Astrocyte of the cerebellum (primary cell): ENCODE results near the gene SIK3.

Experiments used
- DNase-seq: peaks from one replicate; pipeline ENCODE4 v3.0.0-alpha.2; 2011; ENCODE audit warnings: low read depth
- H3K4me3 ChIP-seq: 2 replicates; pipeline ENCODE4 v1.5.1; 2011; ENCODE audit warnings: mild to moderate bottlenecking, low read depth, low read length, moderate library complexity
- in situ Hi-C: cut with HindIII; loops from 2 replicates; pipeline ENCODE4 v1.10.0; 2017; ENCODE audit warnings: low sequenced_read_pairs
- TF ChIP-seq, protein P1 (sequence below): IDR thresholded peaks from 2 replicates; pipeline ENCODE4 v1.5.1; 2012; ENCODE audit warnings: low read length, low read depth, moderate library complexity, mild to moderate bottlenecking; ENCODE audit errors: missing control alignments

The SIK3 gene

DNA sequence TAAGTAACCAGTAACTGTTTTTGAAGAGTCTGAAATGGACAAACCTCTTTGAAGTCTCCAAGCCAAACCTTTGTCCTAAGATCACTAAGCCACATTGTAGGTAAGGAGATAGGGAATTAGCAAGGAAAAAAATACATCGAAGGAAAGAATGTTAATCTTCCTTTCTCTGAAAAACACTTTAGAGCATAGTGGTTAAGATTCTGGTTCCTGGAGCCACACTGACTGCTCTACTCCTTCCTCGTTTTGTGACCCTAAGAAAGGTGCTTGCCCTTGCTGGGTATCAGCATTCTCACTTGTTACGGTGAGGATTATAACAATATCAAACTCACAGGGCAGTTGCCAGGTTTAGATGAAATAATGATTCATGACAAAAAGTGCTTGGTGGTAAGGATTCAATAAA lies 104.0 kb downstream of the SIK3 start:
- in situ Hi-C loops, result no loop called here
- H3K4me3 ChIP-seq, result no peak overlapping the region
- no peak for DNase-seq
- TF ChIP-seq, protein P1, sequence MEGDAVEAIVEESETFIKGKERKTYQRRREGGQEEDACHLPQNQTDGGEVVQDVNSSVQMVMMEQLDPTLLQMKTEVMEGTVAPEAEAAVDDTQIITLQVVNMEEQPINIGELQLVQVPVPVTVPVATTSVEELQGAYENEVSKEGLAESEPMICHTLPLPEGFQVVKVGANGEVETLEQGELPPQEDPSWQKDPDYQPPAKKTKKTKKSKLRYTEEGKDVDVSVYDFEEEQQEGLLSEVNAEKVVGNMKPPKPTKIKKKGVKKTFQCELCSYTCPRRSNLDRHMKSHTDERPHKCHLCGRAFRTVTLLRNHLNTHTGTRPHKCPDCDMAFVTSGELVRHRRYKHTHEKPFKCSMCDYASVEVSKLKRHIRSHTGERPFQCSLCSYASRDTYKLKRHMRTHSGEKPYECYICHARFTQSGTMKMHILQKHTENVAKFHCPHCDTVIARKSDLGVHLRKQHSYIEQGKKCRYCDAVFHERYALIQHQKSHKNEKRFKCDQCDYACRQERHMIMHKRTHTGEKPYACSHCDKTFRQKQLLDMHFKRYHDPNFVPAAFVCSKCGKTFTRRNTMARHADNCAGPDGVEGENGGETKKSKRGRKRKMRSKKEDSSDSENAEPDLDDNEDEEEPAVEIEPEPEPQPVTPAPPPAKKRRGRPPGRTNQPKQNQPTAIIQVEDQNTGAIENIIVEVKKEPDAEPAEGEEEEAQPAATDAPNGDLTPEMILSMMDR, result no peak

DNA sequence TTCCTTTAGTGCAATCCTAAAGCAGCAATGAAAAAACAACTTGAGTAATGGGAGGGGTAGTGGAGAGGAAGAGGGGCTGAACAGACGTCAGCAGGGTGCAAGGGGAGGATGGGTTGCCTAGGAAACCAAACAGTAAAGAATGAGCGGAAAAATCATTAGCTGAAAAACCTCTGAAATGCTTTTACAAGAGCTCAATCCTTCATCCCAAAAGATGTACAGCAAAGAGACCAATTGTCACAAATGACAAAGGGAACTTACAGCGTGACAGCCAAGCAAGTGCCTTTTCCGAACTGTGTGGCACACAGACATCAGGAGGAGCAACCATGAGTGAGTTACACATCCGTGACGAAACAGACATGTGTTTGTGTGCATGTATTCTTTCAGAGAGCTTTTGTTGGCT lies 104.6 kb downstream of the SIK3 start:
- in situ Hi-C loops, result no loop called here
- DNase-seq, result peak; percentile 27
- no peak overlapping the region for H3K4me3 ChIP-seq
- TF ChIP-seq, protein P1, result no peak

- in situ Hi-C loops, result no loop called here
These were observed 106.7 kb downstream of the SIK3 start for GRCh38 chr11:116991491-116991890.

GRCh38 chr11:116990811-116991210 lies 107.4 kb downstream of the SIK3 start:
- no peak overlapping the region for H3K4me3 ChIP-seq
- TF ChIP-seq, protein P1, result no peak
- in situ Hi-C loops, result no loop called here
- DNase-seq, result no peak

More at GRCh38 chr11:116991491-116991890, 106.7 kb downstream of the SIK3 start:
- TF ChIP-seq, protein P1, result no peak
- no peak for DNase-seq
- no peak overlapping the region for H3K4me3 ChIP-seq

DNA sequence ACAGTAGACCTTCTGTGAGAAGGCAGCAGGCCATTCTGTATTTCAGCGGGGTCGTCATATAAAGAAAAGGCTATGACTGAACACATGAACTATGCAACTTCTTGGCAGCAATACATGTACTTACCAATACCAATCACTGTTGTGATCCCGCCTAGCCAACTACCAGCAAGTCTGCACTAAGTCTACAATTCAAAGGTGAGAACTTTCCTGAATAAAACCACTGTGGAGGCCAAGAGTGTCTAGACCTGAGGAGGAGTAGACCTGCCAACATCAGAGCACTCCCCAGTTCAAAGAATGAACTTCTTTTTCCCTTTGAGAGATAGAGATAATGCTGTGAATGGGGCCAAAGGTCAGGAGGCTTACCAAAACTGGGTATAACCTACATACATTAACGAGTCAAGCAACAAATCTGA lies 108.2 kb downstream of the SIK3 start:
- H3K4me3 ChIP-seq, result no peak overlapping the region
- in situ Hi-C loops, result no loop called here
- TF ChIP-seq, protein P1, result no peak
- peak; percentile 83 for DNase-seq

GRCh38 chr11:116989184-116989583 lies 109.0 kb downstream of the SIK3 start:
- TF ChIP-seq, protein P1, result no peak
- in situ Hi-C loops, result no loop called here
- no peak for DNase-seq

More at GRCh38 chr11:116989184-116989583, 109.0 kb downstream of the SIK3 start:
- H3K4me3 ChIP-seq, result no peak overlapping the region
